Right lobe of liver (tissue), 6 donors: Measurements from ENCODE around the gene ZW10. TPM values are rescaled to one million over a fixed set of nuclear protein-coding genes. Genes with fewer than 3 reads are reported as not detected.

Experiments
- ATAC-seq, 4 donors: fragments of 200-7000 bp; cut with Tn5 transposase; one replicate each; pipeline ENCODE4 v1.9.1; 2020; ENCODE audit warnings: mild to moderate bottlenecking in 4 of 4, moderate library complexity in 4 of 4
- DNase-seq, 3 donors: peaks; one replicate each; pipeline ENCODE4 v3.0.0-alpha.2; 2020
- H3K27ac ChIP-seq, 3 donors: fragments of 200-600 bp; one replicate each; pipeline ENCODE4 v1.8.0; 2022
- H3K27me3 ChIP-seq, 2 donors: fragments of 200-600 bp; one replicate each; pipeline ENCODE4 v1.8.0; 2022
- H3K36me3 ChIP-seq, 4 donors: fragments of 200-600 bp; sonication (generic) in 1 of 4; one replicate each; pipeline versions ENCODE4 v1.5.1 to v1.8.0; 2017 to 2022; ENCODE audit warnings: control low read depth in 1 of 4
- H3K4me1 ChIP-seq, 4 donors: fragments of 200-600 bp; sonication (generic) in 1 of 4; one replicate each; pipeline versions ENCODE4 v1.5.1 to v1.8.0; 2017 to 2022; ENCODE audit warnings: control low read depth in 1 of 4
- H3K4me3 ChIP-seq, 3 donors: fragments of 200-600 bp; one replicate each; pipeline ENCODE4 v1.8.0; 2022
- H3K9me3 ChIP-seq, 4 donors: fragments of 200-600 bp; sonication (generic) in 1 of 4; one replicate each; pipeline versions ENCODE4 v1.5.1 to v1.8.0; 2017 to 2022; ENCODE audit warnings: control low read depth in 1 of 4
- CTCF ChIP-seq, 4 donors: fragments of 200-600 bp in 3 of 4; fragments of 450-650 bp in 1 of 4; IDR thresholded peaks; one replicate each; pipeline versions ENCODE4 v1.5.1 to v1.8.0; 2016 to 2022; ENCODE audit warnings: antibody characterized with exemption in 4 of 4, mild to moderate bottlenecking in 2 of 4
- POLR2A ChIP-seq: fragments of 450-650 bp; IDR thresholded peaks from one replicate; pipeline ENCODE4 v1.6.1; 2017; ENCODE audit warnings: antibody characterized with exemption, mild to moderate bottlenecking
- WGBS: methylation state at CpG from one replicate; pipeline ENCODE4 v1.1.6; 2018; ENCODE audit warnings: low coverage, low lambda C conversion rate; ENCODE audit not compliant: insufficient coverage; ENCODE audit errors: missing lambda C conversion rate; 5-methylcytosine and 5-hydroxymethylcytosine counted together
- intact Hi-C, 2 donors: fragments of 100-400 bp; cut with DNase I; formaldehyde crosslinking; loops; one replicate each; pipeline versions ENCODE4 v1.11.2 to v1.14.1; 2022
- total RNA-seq, 6 experiments: library from RNA; depleted of rRNA in 2 of 6; stranded (reverse); fragments of >200 nt in 2 of 6; fragmentation: NEBNext Ultra II Directional in 3 of 6; extraction: Animal tissue kit (Norgen Biotek cat#: 25700) in 3 of 6; gene quantifications; one replicate each; pipeline versions ENCODE4 v1.1.0 to v1.2.4, GENCODE V29; 2016 to 2023
- donor health status: DM: no; HTN: yes; CAD: no.
- donor health status: DM: no; HTN: no; CAD: no.
- donor health status: DM: no; HTN: no; CAD: no.
- donor health status: DM: no; HTN: yes; CAD: no.
- donor health status: DM: no; HTN: yes; CAD: no.

Gene ZW10
- total RNA-seq, 6 experiments from 2014 or later, result 7.3 to 10.8 (median 8.5) TPM

- TF ChIP-seq CTCF (IDR thresholded peaks at IDR 0.05) (no peak), POLR2A (no peak)
- Histone ChIP-seq H3K27ac (no peak overlapping the region), H3K4me3 (no peak overlapping the region), H3K4me1 (no peaks in the 10 kb centered on the region), H3K9me3 (no peaks in the 10 kb centered on the region), H3K36me3 (peaks cover 0 to 10% (median 0%) of the 10 kb centered on the region in 4 donors), H3K27me3 (no peaks in the 10 kb centered on the region)
- DNase-seq (no peak), ATAC-seq (peak in 2 of 4 donors; percentile 7 to 28)
- WGBS, result 75% methylated on average over 3 of the region's 3 CpGs
- intact Hi-C loops, result no loop called here
These were observed 44.7 kb downstream of the ZW10 start for GRCh38 chr11:113728814-113729213.

- H3K4me3 ChIP-seq, result no peak overlapping the region
- H3K27me3 ChIP-seq, result no peaks in the 10 kb centered on the region
- 97% methylated on average over 3 of the region's 3 CpGs for WGBS
- DNase-seq (no peak), ATAC-seq (no peak)
- H3K27ac ChIP-seq, result no peak overlapping the region
- H3K4me1 ChIP-seq, result no peaks in the 10 kb centered on the region
- no peak for TF ChIP-seq CTCF (IDR thresholded peaks at IDR 0.05)
- TF ChIP-seq POLR2A, result no peak
- intact Hi-C loops, result no loop called here
- H3K9me3 ChIP-seq, result no peaks in the 10 kb centered on the region
- no peaks in the 10 kb centered on the region for H3K36me3 ChIP-seq
These were observed 47.6 kb downstream of the ZW10 start for GRCh38 chr11:113725913-113726312.

- 94% methylated on average over 5 of the region's 5 CpGs for WGBS
- TF ChIP-seq POLR2A (no peak), CTCF (IDR thresholded peaks at IDR 0.05) (no peak)
- Histone ChIP-seq H3K27me3 (no peaks in the 10 kb centered on the region), H3K4me1 (no peaks in the 10 kb centered on the region), H3K4me3 (no peak overlapping the region), H3K9me3 (no peaks in the 10 kb centered on the region), H3K27ac (no peak overlapping the region), H3K36me3 (no peaks in the 10 kb centered on the region)
- DNase-seq (no peak), ATAC-seq (no peak)
- intact Hi-C loops, result no loop called here
These were observed 48.1 kb downstream of the ZW10 start for GRCh38 chr11:113725407-113725806.

GRCh38 chr11:113724778-113725177, 48.7 kb downstream of the ZW10 start:
- ATAC-seq, result no peak
- no peak overlapping the region for H3K27ac ChIP-seq
- H3K4me1 ChIP-seq, result no peaks in the 10 kb centered on the region
- no peak for DNase-seq
- no peaks in the 10 kb centered on the region for H3K36me3 ChIP-seq
- intact Hi-C loops, result no loop called here
- WGBS, result 100% methylated on average over 2 of the region's 3 CpGs
- no peak for TF ChIP-seq CTCF (IDR thresholded peaks at IDR 0.05)
- no peak for TF ChIP-seq POLR2A
- no peaks in the 10 kb centered on the region for H3K27me3 ChIP-seq
- no peak overlapping the region for H3K4me3 ChIP-seq
- H3K9me3 ChIP-seq, result no peaks in the 10 kb centered on the region

- no peak for TF ChIP-seq CTCF (IDR thresholded peaks at IDR 0.05)
- no peak for TF ChIP-seq POLR2A
- WGBS, result 90% methylated on average over 4 of the region's 4 CpGs
- Histone ChIP-seq H3K27me3 (no peaks in the 10 kb centered on the region), H3K9me3 (no peaks in the 10 kb centered on the region), H3K36me3 (no peaks in the 10 kb centered on the region), H3K4me1 (no peaks in the 10 kb centered on the region), H3K4me3 (no peak overlapping the region), H3K27ac (no peak overlapping the region)
- no peak for ATAC-seq
- intact Hi-C loops, result no loop called here
- no peak for DNase-seq
These were observed 49.7 kb downstream of the ZW10 start for GRCh38 chr11:113723787-113724186.
